ENCODE data around the gene SELENOW.
"Not testable (repeated sequence)": the region's sequence is repeated elsewhere in the genome, so short reads cannot be mapped to it uniquely, and the experiment has no call there.

The SELENOW gene

GRCh38 chr19:47781590-47782262, 3.2 kb downstream of the SELENOW start:
- H3F3A ChIP-seq (ENCODE audit: insufficient read depth) = no peaks in the 10 kb centered on the region
- H3K4me3 ChIP-seq (ENCODE audit: insufficient read depth, low read length, poor library complexity, severe bottlenecking) = no peak overlapping the region
- no peak overlapping the region for H3K9ac ChIP-seq (ENCODE audit: low read length)
- H3K36me3 ChIP-seq (ENCODE audit: low read length) = no peaks in the 10 kb centered on the region
- H3K9me2 ChIP-seq (replicated peaks; ENCODE audit: insufficient read depth, low read length) = no peaks in the 10 kb centered on the region
- H3K27ac ChIP-seq (ENCODE audit: low read depth, low read length) = no peak overlapping the region
- no peaks in the 10 kb centered on the region for H3K9me3 ChIP-seq (ENCODE audit: insufficient read depth, low read length)
- H3K4me2 ChIP-seq (ENCODE audit: low read depth, low read length, poor library complexity, severe bottlenecking) = no peak overlapping the region
- no peaks in the 10 kb centered on the region for H3K27me3 ChIP-seq (ENCODE audit: low read length)
- no peak overlapping the region for H2AFZ ChIP-seq (ENCODE audit: low read depth, low read length, severe bottlenecking)
- no peaks in the 10 kb centered on the region for H3K79me2 ChIP-seq (ENCODE audit: insufficient read depth, low read length)
- no peak for TF ChIP-seq EZH2phosphoT487 (conservative IDR thresholded peaks at IDR 0.05; ENCODE audit: low read length)
- TF ChIP-seq CTCF (IDR thresholded peaks at IDR 0.05; ENCODE audit: insufficient read depth, low read length, poor library complexity, severe bottlenecking) = no peak
- no peaks in the 10 kb centered on the region for H4K20me1 ChIP-seq (ENCODE audit: low read depth, low read length)

- TF ChIP-seq CTCF (IDR thresholded peaks at IDR 0.05; ENCODE audit: insufficient read depth, low read length, poor library complexity, severe bottlenecking) (no peak), EZH2phosphoT487 (conservative IDR thresholded peaks at IDR 0.05; ENCODE audit: low read length) (no peak)
- no peak overlapping the region for H3K9ac ChIP-seq (ENCODE audit: low read length)
- H3K4me3 ChIP-seq (ENCODE audit: insufficient read depth, low read length, poor library complexity, severe bottlenecking) = no peak overlapping the region
- H3K27ac ChIP-seq (ENCODE audit: low read depth, low read length) = no peak overlapping the region
- no peaks in the 10 kb centered on the region for H3K9me2 ChIP-seq (replicated peaks; ENCODE audit: insufficient read depth, low read length)
- no peaks in the 10 kb centered on the region for H3K27me3 ChIP-seq (ENCODE audit: low read length)
- H3K4me2 ChIP-seq (ENCODE audit: low read depth, low read length, poor library complexity, severe bottlenecking) = no peak overlapping the region
- no peaks in the 10 kb centered on the region for H3K79me2 ChIP-seq (ENCODE audit: insufficient read depth, low read length)
- H3K36me3 ChIP-seq (ENCODE audit: low read length) = no peaks in the 10 kb centered on the region
- no peaks in the 10 kb centered on the region for H4K20me1 ChIP-seq (ENCODE audit: low read depth, low read length)
- no peaks in the 10 kb centered on the region for H3F3A ChIP-seq (ENCODE audit: insufficient read depth)
- no peak overlapping the region for H2AFZ ChIP-seq (ENCODE audit: low read depth, low read length, severe bottlenecking)
- no peaks in the 10 kb centered on the region for H3K9me3 ChIP-seq (ENCODE audit: insufficient read depth, low read length)
Observed at GRCh38 chr19:47786566-47786965, 8.1 kb downstream of the SELENOW start.

- not testable (repeated sequence) for H3K9me3 ChIP-seq (ENCODE audit: insufficient read depth, low read length); H2AFZ ChIP-seq (ENCODE audit: low read depth, low read length, severe bottlenecking); H3K4me2 ChIP-seq (ENCODE audit: low read depth, low read length, poor library complexity, severe bottlenecking); H3K4me3 ChIP-seq (ENCODE audit: insufficient read depth, low read length, poor library complexity, severe bottlenecking); H3K9ac ChIP-seq (ENCODE audit: low read length); H3K9me2 ChIP-seq (replicated peaks; ENCODE audit: insufficient read depth, low read length); H3K27me3 ChIP-seq (ENCODE audit: low read length); H4K20me1 ChIP-seq (ENCODE audit: low read depth, low read length); H3K79me2 ChIP-seq (ENCODE audit: insufficient read depth, low read length); H3F3A ChIP-seq (ENCODE audit: insufficient read depth); H3K27ac ChIP-seq (ENCODE audit: low read depth, low read length); H3K36me3 ChIP-seq (ENCODE audit: low read length)
Observed at GRCh38 chr19:47787307-47787706, 8.8 kb downstream of the SELENOW start.

GRCh38 chr19:47789811-47790210, 11.3 kb downstream of the SELENOW start:
- not testable (repeated sequence) for H2AFZ ChIP-seq (ENCODE audit: low read depth, low read length, severe bottlenecking); H3K79me2 ChIP-seq (ENCODE audit: insufficient read depth, low read length); H3K4me3 ChIP-seq (ENCODE audit: insufficient read depth, low read length, poor library complexity, severe bottlenecking); H3K27me3 ChIP-seq (ENCODE audit: low read length); H3K9me2 ChIP-seq (replicated peaks; ENCODE audit: insufficient read depth, low read length); H3K4me2 ChIP-seq (ENCODE audit: low read depth, low read length, poor library complexity, severe bottlenecking); H3K27ac ChIP-seq (ENCODE audit: low read depth, low read length); H3F3A ChIP-seq (ENCODE audit: insufficient read depth); H3K9me3 ChIP-seq (ENCODE audit: insufficient read depth, low read length); H3K9ac ChIP-seq (ENCODE audit: low read length); H4K20me1 ChIP-seq (ENCODE audit: low read depth, low read length); H3K36me3 ChIP-seq (ENCODE audit: low read length)

Measured in SU-DHL-6 (cell line).